C4-2B (cell line): ENCODE data around the gene ZNF622.
A peak's percentile ranks its signal among the peaks of the same experiment; 100 is the strongest.

ENCODE experiments used
- H3K27ac ChIP-seq: fragments of 450-650 bp; 2 replicates; pipeline ENCODE4 v1.5.1; 2017
- CTCF ChIP-seq: fragments of 450-650 bp; conservative IDR thresholded peaks from 2 replicates; pipeline ENCODE4 v1.5.1; 2017; ENCODE audit warnings: mild to moderate bottlenecking
- ZFX ChIP-seq: fragments of 450-650 bp; IDR thresholded peaks from 2 replicates; pipeline ENCODE4 v1.6.1; 2017

The ZNF622 gene

DNA sequence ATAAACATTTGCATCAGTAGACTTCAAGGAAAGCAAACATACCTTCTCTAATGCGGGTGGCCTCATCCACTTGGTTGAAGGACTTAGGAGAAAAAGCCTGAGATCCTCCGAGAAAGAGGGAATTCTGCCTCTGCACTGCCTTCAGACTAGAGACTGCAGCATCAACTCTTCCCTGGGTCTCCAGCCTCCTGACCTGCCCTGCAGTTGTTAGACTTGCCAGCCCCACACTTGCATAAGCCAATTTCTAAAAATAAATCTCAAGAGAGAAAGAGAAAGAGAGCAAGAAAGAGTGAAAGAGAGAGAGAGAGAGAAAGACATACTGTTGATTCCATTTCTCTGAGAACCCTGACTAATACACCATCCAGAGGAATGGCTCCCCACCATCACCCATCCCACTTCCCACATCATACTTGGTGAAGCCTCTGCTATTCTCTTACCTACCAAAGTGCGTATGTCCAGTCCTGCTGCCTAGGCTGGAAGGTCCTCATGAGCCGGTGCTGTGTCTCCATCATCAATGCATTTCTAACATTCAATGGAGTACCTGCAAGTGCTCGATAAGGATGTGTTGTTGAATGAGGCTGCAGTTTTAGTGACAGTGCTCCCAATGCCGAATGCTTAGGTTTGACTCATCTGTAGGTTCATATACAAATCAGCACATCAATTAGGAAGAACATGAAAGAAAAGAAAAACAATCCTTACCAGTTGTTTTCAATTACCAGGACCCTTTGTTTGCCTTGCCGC, 35.1 kb downstream of the ZNF622 start:
- no peak overlapping the region for H3K27ac ChIP-seq
- TF ChIP-seq ZFX (no peak), CTCF (no peak)

- H3K27ac ChIP-seq, result no peak overlapping the region
- TF ChIP-seq ZFX (no peak), CTCF (peak; percentile 14; the same call in 1 of the 2 replicates)
Observed at GRCh38 chr5:16428359-16428758, 37.2 kb downstream of the ZNF622 start.

DNA sequence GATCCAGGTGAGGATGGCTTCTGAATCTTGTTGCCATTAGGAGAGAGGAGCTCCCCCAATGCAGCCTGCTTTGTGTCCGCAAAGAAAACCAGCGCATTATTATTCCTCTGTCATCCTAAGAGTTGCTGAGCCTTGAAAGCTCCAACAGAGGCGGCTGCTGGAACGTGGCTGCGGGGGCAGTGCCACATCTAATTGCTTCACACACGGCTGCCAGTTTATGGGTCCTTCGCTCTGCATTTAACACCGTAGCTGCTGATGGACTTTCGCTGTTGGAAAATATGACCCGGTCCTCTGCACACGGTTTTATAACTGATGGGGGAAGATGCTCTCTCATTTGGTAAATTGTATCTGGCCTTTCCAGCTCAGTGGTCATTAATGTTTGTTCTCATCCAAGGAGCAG, 38.0 kb downstream of the ZNF622 start:
- TF ChIP-seq ZFX, result no peak
- no peak for TF ChIP-seq CTCF
- H3K27ac ChIP-seq, result no peak overlapping the region

- TF ChIP-seq ZFX (no peak), CTCF (no peak)
- no peak overlapping the region for H3K27ac ChIP-seq
Observed at GRCh38 chr5:16418471-16418922, 47.1 kb downstream of the ZNF622 start.

DNA sequence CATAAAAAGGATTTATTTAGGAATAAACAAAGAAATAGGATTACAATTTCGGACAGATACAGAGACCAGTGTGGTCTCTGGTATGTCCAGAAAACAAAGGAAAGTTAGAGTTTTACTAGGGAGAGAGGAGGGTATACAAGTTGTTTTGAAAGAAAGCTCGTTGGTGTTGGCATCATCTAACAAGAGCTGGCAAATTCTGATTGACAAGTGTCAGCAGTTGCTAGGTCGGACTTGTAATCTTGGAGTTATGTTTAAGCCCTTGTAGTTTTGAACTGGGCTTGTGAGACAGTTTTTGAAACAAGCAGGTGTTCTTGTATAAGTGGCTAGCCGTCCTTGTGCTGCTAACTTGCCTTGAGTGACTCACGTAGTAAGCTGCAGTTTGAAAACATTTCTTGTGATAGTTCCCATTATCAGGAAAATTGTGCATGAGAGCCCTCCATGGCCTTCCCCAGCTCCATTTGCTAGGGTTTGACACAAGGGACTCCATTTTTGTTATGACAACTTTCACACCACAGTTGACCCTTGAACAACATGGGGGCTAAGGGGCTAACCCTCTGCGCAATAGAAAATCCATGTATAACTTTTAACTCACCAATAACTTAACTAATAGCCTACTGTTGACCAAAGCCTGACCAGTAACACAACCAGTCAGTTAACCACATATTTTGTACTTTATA, 48.1 kb downstream of the ZNF622 start:
- no peak overlapping the region for H3K27ac ChIP-seq
- TF ChIP-seq ZFX, result no peak
- no peak for TF ChIP-seq CTCF

DNA sequence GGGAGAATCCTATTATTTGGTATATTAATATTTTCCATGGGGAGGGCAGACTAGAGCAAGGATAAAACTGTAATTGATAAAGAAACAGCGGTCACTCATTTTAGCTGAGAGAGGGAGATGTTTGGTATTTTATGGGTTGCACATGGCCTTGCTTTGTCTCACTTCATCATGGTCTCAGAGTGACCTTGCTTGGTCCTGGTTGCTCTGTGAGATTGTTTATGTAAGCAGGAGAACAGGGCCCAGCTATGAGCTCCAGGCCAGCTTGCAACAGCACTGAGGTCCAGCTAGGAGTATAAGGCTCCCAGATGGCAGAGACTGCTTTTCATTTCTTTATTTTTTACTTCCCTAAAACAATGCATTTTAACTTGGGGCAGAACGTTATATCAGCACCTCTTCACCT, 50.7 kb downstream of the ZNF622 start:
- TF ChIP-seq ZFX, result no peak
- no peak for TF ChIP-seq CTCF
- H3K27ac ChIP-seq, result no peak overlapping the region

GRCh38 chr5:16413166-16413860, 52.3 kb downstream of the ZNF622 start:
- TF ChIP-seq ZFX, result no peak
- TF ChIP-seq CTCF, result no peak

More at GRCh38 chr5:16413166-16413860, 52.3 kb downstream of the ZNF622 start:
- no peak overlapping the region for H3K27ac ChIP-seq
